HL-60 (cell line): ENCODE measurements around the gene RASAL1.
A peak's percentile ranks its signal among the peaks of the same experiment; 100 is the strongest.

Experiments used
- DNase-seq, 2 experiments: peaks; one replicate each; pipeline ENCODE4 v3.0.0-alpha.2; 2010 to 2020; ENCODE audit warnings: low read depth in 1 of 2, low spot score in 1 of 2
- H3K27ac ChIP-seq: fragments of 250-450 bp; sonication (Bioruptor Pico); replicated peaks from 2 replicates; pipeline ENCODE4 v1.5.1; 2020; ENCODE audit warnings: mild to moderate bottlenecking, moderate library complexity
- H3K27me3 ChIP-seq: fragments of 250-450 bp; sonication (Bioruptor Pico); 2 replicates; pipeline ENCODE4 v1.5.1; 2021; ENCODE audit warnings: mild to moderate bottlenecking, moderate library complexity; ENCODE audit not compliant: insufficient read depth, poor library complexity, severe bottlenecking
- H3K4me3 ChIP-seq: replicated peaks from 2 replicates; pipeline ENCODE4 v1.5.1; 2011; ENCODE audit warnings: mild to moderate bottlenecking, control low read depth, low read length; ENCODE audit not compliant: insufficient read depth
- CTCF ChIP-seq: IDR thresholded peaks from one replicate; pipeline ENCODE4 v1.5.1; 2011; ENCODE audit warnings: low read length, control low read depth, inconsistent platforms; ENCODE audit not compliant: insufficient read depth
- GABPA ChIP-seq: IDR thresholded peaks from 2 replicates; pipeline ENCODE4 v1.6.1; 2012; ENCODE audit warnings: low read depth
- POLR2AphosphoS5 ChIP-seq: IDR thresholded peaks from 2 replicates; pipeline ENCODE4 v1.6.1; 2012; ENCODE audit warnings: low read depth
- REST ChIP-seq: IDR thresholded peaks from 2 replicates; pipeline ENCODE4 v1.6.1; 2012; ENCODE audit warnings: low read depth; ENCODE audit not compliant: insufficient replicate concordance
- SPI1 ChIP-seq: IDR thresholded peaks from 2 replicates; pipeline ENCODE4 v1.6.1; 2012; ENCODE audit warnings: low read depth, mild to moderate bottlenecking, borderline replicate concordance

RASAL1 gene

GRCh38 chr12:113069149-113069548, 66.4 kb downstream of the RASAL1 start:
- no peak overlapping the region for H3K27ac ChIP-seq
- DNase-seq: no peak
- H3K27me3 ChIP-seq: peaks cover 3% of the 10 kb centered on the region
- TF ChIP-seq SPI1: no peak
- no peak for TF ChIP-seq REST
- TF ChIP-seq POLR2AphosphoS5: no peak
- no peak for TF ChIP-seq GABPA
- TF ChIP-seq CTCF: no peak
- no peak overlapping the region for H3K4me3 ChIP-seq

GRCh38 chr12:113067987-113068935, 67.3 kb downstream of the RASAL1 start:
- DNase-seq: no peak
- H3K4me3 ChIP-seq: no peak overlapping the region
- H3K27me3 ChIP-seq: peaks cover 3% of the 10 kb centered on the region
- H3K27ac ChIP-seq: no peak overlapping the region
- no peak for TF ChIP-seq POLR2AphosphoS5
- TF ChIP-seq CTCF: no peak
- TF ChIP-seq SPI1: no peak
- TF ChIP-seq GABPA: no peak

- peaks cover 3% of the 10 kb centered on the region for H3K27me3 ChIP-seq
- TF ChIP-seq POLR2AphosphoS5: no peak
- TF ChIP-seq GABPA: no peak
- TF ChIP-seq SPI1: no peak
- TF ChIP-seq REST: no peak
- H3K27ac ChIP-seq: no peak overlapping the region
- H3K4me3 ChIP-seq: no peak overlapping the region
- no peak for DNase-seq
Observed at GRCh38 chr12:113066813-113067400, 68.7 kb downstream of the RASAL1 start.

GRCh38 chr12:113065126-113066007, 70.2 kb downstream of the RASAL1 start:
- no peak overlapping the region for H3K4me3 ChIP-seq
- no peak overlapping the region for H3K27ac ChIP-seq
- DNase-seq: peak in 1 of 2 experiments; percentile 4
- no peak for TF ChIP-seq SPI1
- TF ChIP-seq CTCF: no peak
- no peak for TF ChIP-seq POLR2AphosphoS5
- peak; percentile 98 for TF ChIP-seq REST
- TF ChIP-seq GABPA: no peak
- peaks cover 3% of the 10 kb centered on the region for H3K27me3 ChIP-seq
